ENCODE data around the gene EVI5L.
A peak's percentile ranks its signal among the peaks of the same experiment; 100 is the strongest.

DNA sequence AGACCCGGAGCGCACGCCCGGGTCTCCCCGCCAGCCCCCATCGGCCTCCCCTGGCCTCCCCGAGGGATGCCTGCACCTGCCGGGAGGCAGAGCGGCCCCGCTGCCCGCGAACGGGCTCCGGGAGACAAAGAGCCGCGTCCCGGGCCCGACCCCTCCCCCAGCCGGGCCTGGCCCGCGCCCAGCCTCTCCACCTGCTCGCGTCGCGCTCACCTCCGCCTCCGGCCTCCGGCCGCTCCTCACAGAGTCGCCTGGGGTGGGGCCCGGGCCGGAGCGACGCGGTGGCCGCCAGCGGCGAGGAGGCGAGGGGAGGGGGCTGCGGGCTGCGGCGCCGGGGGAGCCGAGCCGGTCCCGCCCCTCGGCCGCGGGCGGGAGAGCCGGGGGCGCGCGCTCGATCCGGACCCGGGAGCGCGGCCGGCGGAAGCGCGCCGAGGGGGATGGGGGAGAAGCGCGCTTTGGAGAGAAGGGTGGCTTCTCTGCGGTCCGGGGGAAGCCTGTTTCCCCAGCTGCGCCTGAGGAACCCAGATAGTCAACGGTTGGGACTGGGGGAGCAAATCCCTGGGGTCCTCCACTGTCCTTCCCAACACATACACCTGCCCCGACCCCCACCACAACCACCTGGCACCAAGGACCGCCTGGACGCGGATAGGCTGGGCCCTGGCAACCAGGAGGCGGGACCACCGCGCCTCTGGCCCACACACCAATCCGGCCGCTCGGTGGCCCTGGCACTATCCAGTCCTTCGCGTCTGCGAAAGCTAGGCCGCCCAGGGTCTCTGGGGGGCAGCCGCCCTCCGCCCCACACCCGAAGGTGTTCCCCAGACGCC lies 44.3 kb downstream of the EVI5L start, which contains the start of gene PRR36:
- peak; percentile 98 for TF ChIP-seq EZH2 (IDR thresholded peaks at IDR 0.05; ENCODE audit: low read length, missing control alignments)
- TF ChIP-seq, protein P1, sequence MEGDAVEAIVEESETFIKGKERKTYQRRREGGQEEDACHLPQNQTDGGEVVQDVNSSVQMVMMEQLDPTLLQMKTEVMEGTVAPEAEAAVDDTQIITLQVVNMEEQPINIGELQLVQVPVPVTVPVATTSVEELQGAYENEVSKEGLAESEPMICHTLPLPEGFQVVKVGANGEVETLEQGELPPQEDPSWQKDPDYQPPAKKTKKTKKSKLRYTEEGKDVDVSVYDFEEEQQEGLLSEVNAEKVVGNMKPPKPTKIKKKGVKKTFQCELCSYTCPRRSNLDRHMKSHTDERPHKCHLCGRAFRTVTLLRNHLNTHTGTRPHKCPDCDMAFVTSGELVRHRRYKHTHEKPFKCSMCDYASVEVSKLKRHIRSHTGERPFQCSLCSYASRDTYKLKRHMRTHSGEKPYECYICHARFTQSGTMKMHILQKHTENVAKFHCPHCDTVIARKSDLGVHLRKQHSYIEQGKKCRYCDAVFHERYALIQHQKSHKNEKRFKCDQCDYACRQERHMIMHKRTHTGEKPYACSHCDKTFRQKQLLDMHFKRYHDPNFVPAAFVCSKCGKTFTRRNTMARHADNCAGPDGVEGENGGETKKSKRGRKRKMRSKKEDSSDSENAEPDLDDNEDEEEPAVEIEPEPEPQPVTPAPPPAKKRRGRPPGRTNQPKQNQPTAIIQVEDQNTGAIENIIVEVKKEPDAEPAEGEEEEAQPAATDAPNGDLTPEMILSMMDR (conservative IDR thresholded peaks at IDR 0.05 in 1 of 2, IDR thresholded peaks at IDR 0.05 in 1 of 2; ENCODE audit: low read depth in 1 of 2, low read length in 2 of 2): no peak
